CD4-positive, alpha-beta T cell treated with Interleukin-17A for 4 hours (primary cell): ENCODE results near the gene NFAT5.
"Not testable (repeated sequence)": the region's sequence is repeated elsewhere in the genome, so short reads cannot be mapped to it uniquely, and the experiment has no call there.

Experiments used
- DNase-seq: peaks from one replicate; pipeline ENCODE4 v3.0.0-alpha.2; 2020; ENCODE audit warnings: mixed read lengths

The NFAT5 gene

GRCh38 chr16:69711115-69711740 is 145.5 kb downstream of the NFAT5 start:
- DNase-seq: no peak

GRCh38 chr16:69712277-69712676 is 146.5 kb downstream of the NFAT5 start:
- no peak for DNase-seq

- no peak for DNase-seq
These were observed 147.3 kb downstream of the NFAT5 start for GRCh38 chr16:69712914-69713581.

- no peak for DNase-seq
These were observed 151.3 kb downstream of the NFAT5 start for GRCh38 chr16:69717066-69717465.

- no peak for DNase-seq
These were observed 152.5 kb downstream of the NFAT5 start for GRCh38 chr16:69718111-69718764.

GRCh38 chr16:69720822-69721430 is 155.2 kb downstream of the NFAT5 start:
- DNase-seq: no peak

GRCh38 chr16:69721441-69721957 is 155.7 kb downstream of the NFAT5 start:
- no peak for DNase-seq

GRCh38 chr16:69724414-69724873 is 158.7 kb downstream of the NFAT5 start:
- DNase-seq: no peak

GRCh38 chr16:69724981-69725479 is 159.3 kb downstream of the NFAT5 start:
- DNase-seq: no peak

GRCh38 chr16:69725480-69726312 is 159.9 kb downstream of the NFAT5 start:
- DNase-seq: no peak

GRCh38 chr16:69726313-69727060 is 160.7 kb downstream of the NFAT5 start, which contains the start of gene NQO1:
NQO1 (minus strand) TSS chr16:69726560; CDS start chr16:69726439, 121 bp downstream.
- DNase-seq: peak; percentile 90

- no peak for DNase-seq
These were observed 162.1 kb downstream of the NFAT5 start for GRCh38 chr16:69727916-69728270.

- DNase-seq: not testable (repeated sequence)
These were observed 163.3 kb downstream of the NFAT5 start for GRCh38 chr16:69729030-69729429.

- DNase-seq: not testable (repeated sequence)
These were observed 165.5 kb downstream of the NFAT5 start for GRCh38 chr16:69731280-69731679.

- no peak for DNase-seq
These were observed 166.3 kb downstream of the NFAT5 start for GRCh38 chr16:69732101-69732500.

- no peak for DNase-seq
These were observed 175.8 kb downstream of the NFAT5 start for GRCh38 chr16:69741519-69741918.

GRCh38 chr16:69741951-69742904 is 176.5 kb downstream of the NFAT5 start:
- no peak for DNase-seq

GRCh38 chr16:69744363-69745231 is 178.8 kb downstream of the NFAT5 start:
- no peak for DNase-seq

GRCh38 chr16:69745232-69745612 is 179.5 kb downstream of the NFAT5 start:
- no peak for DNase-seq
